Colonic mucosa (tissue), 4 donors: ENCODE data around the gene RAB7A. TPM values are rescaled to one million over a fixed set of nuclear protein-coding genes. Genes with fewer than 3 reads are reported as not detected.

Experiments
- DNase-seq: peaks from one replicate; pipeline ENCODE4 v3.0.0-alpha.2; 2020
- H3K27ac ChIP-seq: fragments of 200-600 bp; one replicate; pipeline ENCODE4 v1.8.0; 2021
- H3K27me3 ChIP-seq: fragments of 200-600 bp; one replicate; pipeline ENCODE4 v1.8.0; 2021
- H3K36me3 ChIP-seq: fragments of 200-600 bp; one replicate; pipeline ENCODE4 v1.8.0; 2021
- H3K4me1 ChIP-seq: fragments of 200-600 bp; one replicate; pipeline ENCODE4 v1.8.0; 2021; ENCODE audit warnings: mild to moderate bottlenecking
- H3K4me3 ChIP-seq: fragments of 200-600 bp; one replicate; pipeline ENCODE4 v1.8.0; 2021
- H3K9ac ChIP-seq, 2 donors: one replicate each; pipeline ENCODE4 v1.7.0; 2013; ENCODE audit warnings: control low read depth in 2 of 2, low read depth in 2 of 2, low read length in 2 of 2
- H3K9me3 ChIP-seq: fragments of 200-600 bp; one replicate; pipeline ENCODE4 v1.8.0; 2021
- CTCF ChIP-seq: fragments of 200-600 bp; IDR thresholded peaks from one replicate; pipeline ENCODE4 v1.8.0; 2022; ENCODE audit warnings: antibody characterized with exemption, mild to moderate bottlenecking
- intact Hi-C: fragments of 100-400 bp; cut with DNase I; formaldehyde crosslinking; loops from one replicate; pipeline ENCODE4 v1.14.1; 2022
- total RNA-seq, 2 donors: library from RNA; stranded (reverse); fragmentation: NEBNext Ultra II Directional in 1 of 2; extraction: Animal tissue kit (Norgen Biotek cat#: 25700) in 1 of 2; gene quantifications; one replicate each; pipeline ENCODE4 v1.2.1, GENCODE V29; 2021
- donor health status: healthy.
- donor health status: DM: no; HTN: no; CAD: no.
- donor health status: DM: no; HTN: no; CAD: no.

Gene RAB7A
- total RNA-seq, 2 donors from 2014 or later: 221 to 272 TPM

- Histone ChIP-seq H3K36me3 (no peaks in the 10 kb centered on the region), H3K4me1 (no peaks in the 10 kb centered on the region), H3K4me3 (no peak overlapping the region), H3K27ac (no peak overlapping the region), H3K9ac (no peak overlapping the region), H3K9me3 (no peaks in the 10 kb centered on the region), H3K27me3 (no peaks in the 10 kb centered on the region)
- no peak for TF ChIP-seq CTCF
- intact Hi-C loops: no loop called here
- DNase-seq: no peak
These were observed 88.7 kb downstream of the RAB7A start for GRCh38 chr3:128814519-128815317.

DNA sequence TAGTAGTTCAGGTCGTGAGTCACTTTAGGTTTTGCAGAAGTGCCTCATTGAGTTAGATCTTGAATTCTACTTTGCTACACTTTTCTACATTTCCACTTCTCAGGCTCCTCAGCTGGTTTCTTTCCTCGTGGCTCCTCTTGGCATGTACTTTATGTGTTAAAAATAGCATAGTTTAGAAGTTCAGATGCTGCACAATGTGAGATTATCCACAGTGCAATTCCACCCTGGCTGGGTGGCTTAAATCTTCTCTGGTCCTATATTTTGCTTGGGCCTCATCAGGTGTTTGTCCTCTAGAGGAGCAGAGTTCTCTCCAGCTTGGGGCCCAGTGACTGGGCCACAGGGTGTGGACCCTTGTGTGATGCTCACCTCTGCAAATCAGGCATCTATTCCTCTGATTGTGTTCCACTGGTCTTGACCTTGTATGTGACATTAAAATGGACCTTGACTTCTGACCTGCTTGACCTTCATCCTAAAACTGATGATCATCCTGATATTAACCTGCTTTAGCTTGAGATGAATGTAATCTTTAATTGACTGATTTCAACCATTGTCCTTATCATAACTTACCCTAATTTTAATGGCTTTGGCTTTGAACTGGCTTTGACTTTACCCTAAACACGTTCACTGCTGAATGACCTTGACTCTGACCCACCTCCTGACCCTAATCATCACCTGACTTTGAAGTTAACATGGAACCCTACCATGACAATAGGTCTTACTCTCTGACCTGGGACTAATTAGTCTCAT is 89.5 kb downstream of the RAB7A start:
- no peak overlapping the region for H3K9ac ChIP-seq
- H3K27ac ChIP-seq: no peak overlapping the region
- no peaks in the 10 kb centered on the region for H3K4me1 ChIP-seq
- no peaks in the 10 kb centered on the region for H3K27me3 ChIP-seq
- no peaks in the 10 kb centered on the region for H3K36me3 ChIP-seq
- TF ChIP-seq CTCF: no peak
- no peaks in the 10 kb centered on the region for H3K9me3 ChIP-seq
- no peak overlapping the region for H3K4me3 ChIP-seq
- no peak for DNase-seq
- intact Hi-C loops: no loop called here

DNA sequence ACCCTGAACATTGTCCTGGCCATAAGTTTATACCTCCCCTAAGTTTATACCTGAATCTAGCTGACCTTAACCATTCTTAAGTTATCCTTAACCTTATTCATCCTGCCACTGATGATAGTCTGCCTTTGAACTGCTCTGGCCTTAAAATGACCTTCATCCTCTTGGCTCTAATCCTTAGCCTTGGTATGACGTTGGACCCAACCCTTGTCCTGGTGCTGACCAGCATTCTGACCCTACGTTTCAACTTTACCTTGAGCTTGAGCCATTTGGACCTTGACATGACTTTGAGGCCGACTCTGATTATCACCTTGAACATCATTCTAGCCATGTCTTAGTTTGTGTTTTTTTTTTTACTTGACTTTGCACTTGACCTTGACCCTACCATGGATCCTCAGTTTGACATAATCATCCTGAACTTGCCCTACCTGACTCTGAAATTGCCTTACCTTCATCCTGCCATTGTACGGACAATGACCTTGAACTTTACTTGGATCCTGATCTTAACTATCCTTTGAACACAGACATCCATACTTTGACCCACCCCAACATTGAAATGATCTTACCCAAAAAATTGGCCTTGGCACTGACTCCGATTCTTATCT is 92.3 kb downstream of the RAB7A start:
- no peak overlapping the region for H3K9ac ChIP-seq
- H3K27me3 ChIP-seq: no peaks in the 10 kb centered on the region
- no peak for TF ChIP-seq CTCF
- no peaks in the 10 kb centered on the region for H3K36me3 ChIP-seq
- H3K9me3 ChIP-seq: no peaks in the 10 kb centered on the region
- no peak overlapping the region for H3K27ac ChIP-seq
- intact Hi-C loops: no loop called here
- DNase-seq: no peak
- H3K4me3 ChIP-seq: no peak overlapping the region
- H3K4me1 ChIP-seq: no peaks in the 10 kb centered on the region

GRCh38 chr3:128820252-128820839 is 94.4 kb downstream of the RAB7A start:
- no peaks in the 10 kb centered on the region for H3K36me3 ChIP-seq
- TF ChIP-seq CTCF: no peak

GRCh38 chr3:128823008-128823407 is 97.0 kb downstream of the RAB7A start:
- no peak for TF ChIP-seq CTCF
- Histone ChIP-seq H3K36me3 (no peaks in the 10 kb centered on the region), H3K9me3 (no peaks in the 10 kb centered on the region), H3K4me1 (no peaks in the 10 kb centered on the region), H3K4me3 (no peak overlapping the region), H3K9ac (no peak overlapping the region), H3K27ac (no peak overlapping the region), H3K27me3 (no peaks in the 10 kb centered on the region)
- intact Hi-C loops: no loop called here
- DNase-seq: no peak

More at GRCh38 chr3:128820252-128820839, 94.4 kb downstream of the RAB7A start:
- no peaks in the 10 kb centered on the region for H3K9me3 ChIP-seq
- intact Hi-C loops: no loop called here
- no peak overlapping the region for H3K9ac ChIP-seq
- H3K27ac ChIP-seq: no peak overlapping the region
- H3K27me3 ChIP-seq: no peaks in the 10 kb centered on the region
- no peak for DNase-seq
- H3K4me1 ChIP-seq: no peaks in the 10 kb centered on the region
- H3K4me3 ChIP-seq: no peak overlapping the region
